ENCODE measurements around the gene HERC2. TPM values are rescaled to one million over a fixed set of nuclear protein-coding genes. Genes with fewer than 3 reads are reported as not detected.

Gene HERC2
- total and polyA plus RNA-seq, 2 of the 8 experiments (the other 6 are each of a cell fraction or from before 2014, with no cell fraction given) = 83.0 to 88.7 TPM

GRCh38 chr15:28084547-28084946 is 237.4 kb downstream of the HERC2 start:
- Histone ChIP-seq H2BK15ac (ENCODE audit: low read length) (no peak overlapping the region), H3K23me2 (ENCODE audit: low read depth, low read length) (no peaks in the 10 kb centered on the region), H3K27ac (ENCODE audit: low read depth, low read length) (no peak overlapping the region), H3K4me1 (replicated peaks in 1 of 4; ENCODE audit: control insufficient read depth in 3 of 4, insufficient read depth in 4 of 4, low read length in 3 of 4) (no peaks in the 10 kb centered on the region), H3K79me2 (ENCODE audit: control insufficient read depth in 1 of 2, insufficient read depth in 2 of 2, low read length in 2 of 2) (no peaks in the 10 kb centered on the region), H3K56ac (replicated peaks; ENCODE audit: insufficient read length, low read depth, low read length) (no peak overlapping the region), H3K9me3 (ENCODE audit: insufficient read depth in 2 of 2, low read depth in 1 of 2, low read length in 1 of 2) (no peaks in the 10 kb centered on the region; a peak in 1 of 4 replicates), H4K20me1 (replicated peaks in 1 of 2; ENCODE audit: control insufficient read depth in 1 of 2, insufficient read depth in 2 of 2, low read length in 2 of 2) (no peaks in the 10 kb centered on the region), H4K91ac (replicated peaks; ENCODE audit: insufficient read length, low read length) (no peak overlapping the region), H2BK5ac (ENCODE audit: low read depth, low read length) (no peak overlapping the region), H3K23ac (ENCODE audit: insufficient read length) (no peak overlapping the region), H3K27me3 (replicated peaks in 1 of 4; ENCODE audit: control insufficient read depth in 3 of 4, extremely low read depth in 1 of 4, insufficient read depth in 3 of 4, low read length in 3 of 4) (no peaks in the 10 kb centered on the region), H3K36me3 (ENCODE audit: control insufficient read depth in 2 of 4, insufficient read depth in 4 of 4, low read length in 3 of 4) (no peaks in the 10 kb centered on the region), H4K8ac (ENCODE audit: extremely low read depth, insufficient read depth, low read length) (no peak overlapping the region), H3K4me3 (ENCODE audit: extremely low read depth in 1 of 4, insufficient read depth in 2 of 4, low read depth in 3 of 4, low read length in 4 of 4) (no peak overlapping the region), H3K9ac (replicated peaks in 1 of 4; ENCODE audit: extremely low read depth in 1 of 4, low read depth in 3 of 4, low read length in 3 of 4) (no peak overlapping the region), H3K18ac (ENCODE audit: extremely low read depth, low read length) (no peak overlapping the region), H3K14ac (ENCODE audit: insufficient read length) (no peak overlapping the region), H3K4ac (replicated peaks; ENCODE audit: insufficient read length, low read depth, low read length) (no peak overlapping the region), H2AFZ (ENCODE audit: low read length) (no peak overlapping the region), H2BK120ac (replicated peaks; ENCODE audit: low read depth, low read length) (no peak overlapping the region), H3K79me1 (ENCODE audit: low read depth, low read length) (no peaks in the 10 kb centered on the region), H4K5ac (ENCODE audit: insufficient read length, low read depth, low read length) (no peak overlapping the region), H2BK12ac (ENCODE audit: low read depth, low read length) (no peak overlapping the region), H3K4me2 (ENCODE audit: insufficient read depth in 1 of 2, low read depth in 2 of 2, low read length in 2 of 2) (no peak overlapping the region), H2BK20ac (ENCODE audit: low read length) (no peak overlapping the region), H2AK5ac (ENCODE audit: low read depth, low read length) (no peak overlapping the region)
- WGBS, 2 experiments (ENCODE audit: extremely low coverage in 1 of 2, insufficient coverage in 1 of 2, insufficient read length in 1 of 2, insufficient replicate concordance in 2 of 2, low coverage in 1 of 2, low lambda C conversion rate in 2 of 2, missing lambda C conversion rate in 1 of 2) = 90% methylated on average over 3 of the region's 3 CpGs; no CpG with 5 or more reads in 1 of the 2 experiments
- FAIRE-seq (no peak), DNase-seq (ENCODE audit: low read depth in 1 of 2, low spot score in 2 of 2) (no peak)
- no peak for TF ChIP-seq RXRA (IDR thresholded peaks at IDR 0.05; ENCODE audit: insufficient read depth, low read depth, low read length)
- TF ChIP-seq SRF (IDR thresholded peaks at IDR 0.05; ENCODE audit: low read depth, low read length) = no peak
- TF ChIP-seq MAFK (IDR thresholded peaks at IDR 0.05; ENCODE audit: low read depth, low read length) = no peak
- no peak for TF ChIP-seq TCF12 (IDR thresholded peaks at IDR 0.05; ENCODE audit: low read depth, low read length)
- no peak for TF ChIP-seq RAD21 (IDR thresholded peaks at IDR 0.05 in 1 of 2, conservative IDR thresholded peaks at IDR 0.05 in 1 of 2; ENCODE audit: low read depth in 2 of 2, low read length in 2 of 2)
- no peak for TF ChIP-seq POU5F1 (IDR thresholded peaks at IDR 0.05; ENCODE audit: low read depth, low read length)
- no peak for TF ChIP-seq HDAC6 (IDR thresholded peaks at IDR 0.05; ENCODE audit: low read depth, low read length)
- TF ChIP-seq EZH2 (IDR thresholded peaks at IDR 0.05; ENCODE audit: low read depth, low read length, severe bottlenecking) = no peak
- TF ChIP-seq FOSL1 (IDR thresholded peaks at IDR 0.05; ENCODE audit: insufficient read depth, low read depth, low read length) = no peak
- no peak for TF ChIP-seq ATF2 (IDR thresholded peaks at IDR 0.05; ENCODE audit: low read length)
- POLR2A ChIA-PET (ENCODE audit: partially characterized antibody) = no interaction called here
- CTCF ChIA-PET (ENCODE audit: partially characterized antibody) = interaction anchor here (0.6 to 1.9 kb wide), 3 partner anchors 9 to 789 kb away, joined by 3 to 9 read pairs (median 3); partner anchors contain the start of gene OCA2
